Bone marrow (tissue), 2 donors: ENCODE data around the gene TNFSF10.

Experiments used
- DNase-seq, 2 donors: peaks; one replicate each; lab custom pipeline; 2025; lab: John Stamatoyannopoulos, UW

The TNFSF10 gene

DNA sequence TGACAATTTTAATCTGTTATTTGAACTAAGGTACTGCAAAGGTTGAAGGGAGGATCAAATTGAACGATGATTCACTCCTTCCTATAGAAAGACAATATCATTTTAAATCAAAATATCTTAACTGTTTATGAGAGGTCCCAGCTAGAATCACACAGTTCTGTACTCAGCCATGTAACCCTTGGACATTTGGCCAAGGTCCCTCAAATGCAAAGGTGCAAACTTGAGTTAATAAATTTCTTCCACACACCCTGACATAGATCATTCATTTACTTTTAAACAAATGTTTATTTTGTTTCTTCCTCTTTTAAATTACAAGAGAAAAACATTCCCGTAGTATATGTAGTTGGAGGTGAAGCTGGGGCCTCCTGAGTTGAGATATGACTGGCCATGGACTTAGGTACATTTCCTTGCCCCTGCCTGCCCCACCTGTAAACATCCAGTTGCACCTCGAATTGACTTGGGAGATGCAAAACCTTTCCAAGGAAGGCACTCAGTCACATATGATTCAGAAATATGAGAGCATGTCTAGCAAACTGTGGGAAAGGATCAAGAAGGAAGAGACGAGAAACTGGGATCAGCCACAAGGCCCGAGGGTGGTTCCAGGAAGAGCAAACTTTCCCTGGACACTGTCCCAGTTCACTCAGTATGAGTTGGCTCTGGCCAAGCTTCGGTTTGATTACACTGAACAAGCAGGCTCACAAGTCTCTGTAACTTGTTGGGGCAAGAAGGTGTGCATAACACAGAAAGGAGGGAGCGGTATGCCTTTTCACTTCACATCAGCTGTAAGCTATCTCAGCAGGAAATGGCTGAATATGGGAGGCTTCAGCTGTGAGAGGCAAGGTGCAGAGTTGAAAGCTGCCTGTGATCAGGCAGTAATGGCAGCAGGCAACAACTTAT, 6.7 kb downstream of the TNFSF10 start:
- no peak for DNase-seq

DNA sequence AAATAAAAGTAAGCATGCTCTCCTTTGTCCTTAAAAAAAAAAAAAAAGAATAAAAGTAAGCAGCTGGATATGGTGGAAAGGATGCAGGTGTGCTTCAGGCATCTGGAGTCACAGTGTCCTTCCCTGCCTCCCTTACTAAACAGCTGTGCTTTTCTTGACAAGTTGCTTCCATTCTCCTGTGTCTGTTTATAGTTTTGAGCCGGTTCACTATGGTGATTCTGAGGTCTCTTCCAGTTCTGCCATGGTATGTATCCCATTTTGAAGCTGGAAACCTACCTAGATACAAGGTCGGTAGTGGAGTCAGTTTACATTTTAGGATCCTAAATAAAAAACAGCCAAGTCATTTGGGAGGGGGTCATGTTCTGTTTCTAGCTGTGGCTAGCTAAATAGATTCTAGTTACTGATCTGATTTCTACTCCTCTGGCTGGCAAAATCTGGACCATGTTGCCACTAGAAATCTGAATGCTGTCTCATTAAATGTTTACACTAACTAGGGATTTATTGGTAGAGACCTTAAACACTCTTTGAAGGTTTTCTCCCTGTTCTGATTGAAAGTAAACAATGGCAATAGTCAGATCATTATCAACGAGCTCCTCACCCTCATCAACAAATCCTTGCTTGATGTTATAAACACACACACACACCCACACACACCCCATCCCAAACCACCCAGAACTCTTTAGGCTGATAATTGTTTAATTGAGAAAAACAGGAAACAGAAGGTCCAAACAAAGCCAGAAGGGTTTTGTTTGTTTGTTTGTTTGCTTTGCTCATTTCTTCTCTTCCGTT, 7.9 kb downstream of the TNFSF10 start:
- peak in 1 of 2 donors; percentile 18 for DNase-seq

DNA sequence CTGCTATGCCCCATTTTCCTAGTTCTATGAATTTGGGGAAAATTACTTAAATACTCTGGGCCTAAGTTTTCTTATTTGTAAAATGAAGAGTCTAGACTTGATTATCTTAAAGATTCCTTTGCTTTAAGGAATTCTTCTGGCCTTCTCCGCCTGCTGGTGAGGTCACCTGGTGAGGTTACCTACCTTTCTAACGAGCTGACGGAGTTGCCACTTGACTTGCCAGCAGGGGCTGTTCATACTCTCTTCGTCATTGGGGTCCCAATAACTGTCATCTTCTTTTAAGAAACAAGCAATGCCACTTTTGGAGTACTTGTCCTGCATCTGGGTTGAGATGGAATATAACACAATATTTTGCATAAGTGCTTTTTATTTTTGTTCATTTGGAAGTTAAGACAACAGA, 8.6 kb downstream of the TNFSF10 start:
- DNase-seq, result no peak

DNA sequence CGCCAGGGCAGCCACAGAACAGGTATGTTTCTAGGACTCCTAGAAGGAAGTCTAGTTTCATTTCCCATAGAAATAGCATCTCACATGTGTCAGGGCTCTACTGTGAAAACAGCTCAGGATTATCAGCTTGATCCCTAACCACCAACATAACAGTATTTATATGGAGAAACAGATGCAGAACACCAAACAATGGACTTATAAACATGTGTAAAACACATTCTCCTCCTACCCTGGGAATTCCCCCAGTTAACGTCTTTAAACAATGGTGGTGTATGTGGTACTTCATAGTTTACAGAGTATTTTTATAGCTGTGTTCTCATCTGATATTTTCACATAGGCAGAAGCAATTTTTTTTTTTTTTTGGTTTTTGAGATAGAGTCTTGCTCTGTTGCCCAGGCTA, 9.7 kb downstream of the TNFSF10 start:
- no peak for DNase-seq

DNA sequence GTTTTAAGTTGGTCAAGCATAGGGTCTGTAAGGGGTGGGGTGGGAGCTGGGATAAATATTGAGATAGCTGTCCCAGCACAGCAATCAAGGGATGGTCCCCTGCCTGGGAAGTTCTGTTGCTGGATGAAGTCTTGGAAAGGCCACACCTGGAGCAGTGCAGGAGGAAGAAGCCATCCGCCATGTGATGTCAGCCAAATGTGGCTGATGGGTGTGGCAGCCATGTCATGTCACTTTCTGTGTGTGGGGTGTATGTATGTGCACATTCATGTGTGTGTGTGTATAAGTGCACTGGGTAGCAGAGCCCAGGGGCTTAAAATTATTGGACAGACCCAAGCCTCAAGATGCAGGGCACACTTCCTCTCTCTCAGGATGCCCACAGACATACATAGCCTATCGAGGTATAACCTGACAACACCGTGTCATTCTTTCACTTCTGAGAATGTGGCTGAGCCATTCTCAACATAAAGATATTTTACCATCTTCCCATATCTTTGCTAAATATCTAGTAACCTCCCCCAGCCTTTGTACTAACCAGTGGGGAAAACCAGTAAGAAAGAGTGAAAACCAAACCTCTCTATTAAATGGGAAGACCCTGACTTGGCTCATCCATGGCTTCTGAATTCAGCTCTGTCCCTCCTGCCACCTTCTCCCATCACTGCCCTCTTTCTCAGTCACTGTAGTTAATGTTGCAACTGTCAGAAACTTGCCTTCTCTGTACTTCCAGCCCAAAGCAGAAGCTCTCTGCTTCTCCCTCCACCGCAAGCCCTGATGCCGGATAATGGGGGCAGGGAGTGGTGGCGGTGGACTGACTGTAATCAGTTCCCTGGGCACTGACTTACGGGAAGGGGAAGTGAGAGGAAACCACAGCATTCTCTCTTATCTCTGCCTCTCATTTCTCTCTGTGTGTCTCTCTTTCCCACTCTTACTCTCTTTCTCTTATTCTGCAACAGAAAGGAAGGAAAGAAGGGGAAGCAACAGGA, 11.2 kb downstream of the TNFSF10 start:
- DNase-seq, result peak; percentile 38 to 81

GRCh38 chr3:172506094-172506493, 17.1 kb downstream of the TNFSF10 start:
- DNase-seq, result no peak

- no peak for DNase-seq
Measured at GRCh38 chr3:172501540-172501939, 21.7 kb downstream of the TNFSF10 start.

DNA sequence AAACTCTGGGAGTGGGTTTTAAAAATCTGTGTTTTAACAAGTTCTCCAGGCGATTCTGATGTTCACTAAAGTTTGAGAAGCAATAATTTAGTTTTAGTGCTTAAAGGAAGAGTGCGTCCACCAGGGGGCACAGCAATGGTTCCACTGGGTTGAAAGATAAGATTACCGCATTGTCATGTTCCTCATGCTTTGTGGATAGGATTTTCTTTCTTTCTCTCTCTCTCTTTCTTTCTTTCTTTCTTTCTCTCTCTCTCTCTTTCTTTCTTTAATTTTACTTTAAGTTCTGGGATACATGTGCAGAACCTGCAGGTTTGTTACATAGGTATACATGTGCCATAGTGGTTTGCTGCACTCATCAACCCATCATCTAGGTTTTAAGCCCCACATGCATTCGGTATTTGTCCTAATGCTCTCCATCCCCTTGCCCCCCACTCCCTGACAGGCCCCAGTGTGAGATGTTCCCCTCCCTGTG, 33.0 kb downstream of the TNFSF10 start:
- peak; percentile 15 to 76 for DNase-seq

GRCh38 chr3:172478116-172478515, 45.1 kb downstream of the TNFSF10 start:
- no peak for DNase-seq

GRCh38 chr3:172476347-172476746, 46.9 kb downstream of the TNFSF10 start:
- no peak for DNase-seq

DNA sequence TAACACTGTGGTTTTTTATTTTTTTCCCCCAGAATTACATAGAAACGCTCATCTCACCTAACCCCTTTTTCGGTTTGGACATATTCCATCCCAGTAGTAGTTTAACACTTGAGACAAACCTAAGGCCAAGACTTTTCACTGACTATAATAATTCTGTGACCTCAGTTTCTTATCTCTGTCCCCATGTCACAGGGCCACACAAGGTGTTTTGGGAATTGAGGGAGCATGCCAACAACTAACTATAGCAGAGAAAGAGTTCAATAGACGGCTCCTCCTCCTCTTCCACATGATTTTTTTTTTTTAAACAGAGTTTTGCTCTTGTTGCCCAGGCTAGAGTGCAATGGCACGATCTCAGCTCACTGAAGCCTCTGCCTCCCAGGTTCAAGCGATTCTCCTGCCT, 47.5 kb downstream of the TNFSF10 start:
- DNase-seq, result no peak

GRCh38 chr3:172471903-172472302, 51.3 kb downstream of the TNFSF10 start:
- DNase-seq, result no peak

DNA sequence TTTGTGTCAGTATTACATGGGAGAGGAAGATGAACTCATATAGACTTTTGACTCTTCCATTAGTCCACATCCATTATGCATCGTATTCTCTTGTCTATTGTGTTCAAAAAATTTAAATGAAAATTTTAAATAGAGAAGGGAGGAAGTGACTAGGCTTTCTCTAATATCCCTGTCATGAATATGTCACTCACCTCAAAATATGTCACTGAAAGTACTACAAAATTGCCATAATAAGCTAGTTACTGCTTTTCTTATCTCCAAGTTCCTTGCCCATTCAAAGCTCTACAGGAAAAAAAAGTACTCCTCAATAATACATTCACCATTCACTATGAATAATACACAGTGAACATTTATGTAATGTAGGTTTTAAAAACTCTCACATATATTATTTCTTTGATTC, 52.6 kb downstream of the TNFSF10 start:
- DNase-seq, result no peak

DNA sequence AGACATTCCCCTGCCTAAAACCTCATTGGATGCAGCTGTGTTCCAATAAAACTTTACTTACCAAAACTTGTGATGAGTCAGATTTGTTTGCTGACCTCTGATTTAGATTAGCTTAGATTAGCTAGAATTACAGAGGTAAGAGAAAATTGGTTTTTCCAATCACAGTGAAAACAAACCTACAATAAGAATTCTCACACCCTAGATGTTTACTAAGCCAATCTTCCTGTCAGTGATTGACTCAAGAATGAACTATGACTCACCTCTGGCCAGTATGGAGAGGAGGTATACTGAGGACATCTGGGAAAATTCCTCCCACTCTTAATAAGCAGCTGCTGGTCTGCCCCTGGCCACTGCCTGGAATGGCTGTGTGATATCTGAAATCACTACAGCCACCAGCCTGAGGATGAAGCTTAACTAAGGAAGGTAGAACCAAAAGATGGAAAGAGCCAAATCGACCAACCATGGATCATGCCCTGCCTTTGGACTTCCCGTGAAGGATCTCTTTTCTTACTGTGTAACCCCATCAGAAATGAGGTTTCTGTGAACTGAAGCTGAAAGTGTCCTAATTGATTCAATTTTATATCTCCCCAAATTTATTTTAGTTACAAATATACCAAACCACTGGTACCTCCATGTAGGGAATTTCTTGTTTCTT, 55.9 kb downstream of the TNFSF10 start:
- no peak for DNase-seq

GRCh38 chr3:172466553-172467130, 56.6 kb downstream of the TNFSF10 start:
- DNase-seq, result no peak

- no peak for DNase-seq
Measured at GRCh38 chr3:172465281-172465680, 57.9 kb downstream of the TNFSF10 start.

DNA sequence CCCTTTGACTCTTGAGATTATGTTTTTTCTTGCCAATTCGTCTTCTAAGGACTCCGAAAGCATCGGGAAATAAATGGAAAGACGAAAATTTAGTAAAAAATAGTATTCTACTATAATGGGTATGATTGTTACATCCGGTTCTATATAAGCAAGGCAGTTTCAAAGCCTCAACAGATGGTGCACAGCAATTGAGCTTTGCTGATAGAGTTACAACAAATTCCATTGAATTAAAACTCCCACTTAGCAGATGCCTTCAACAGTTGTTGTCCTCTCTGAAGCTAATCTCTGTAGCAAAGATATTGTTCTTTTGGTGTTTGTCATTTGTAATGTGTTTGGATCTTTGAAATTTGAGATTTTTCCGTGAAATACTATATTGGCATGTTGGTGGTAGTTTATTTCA, 58.9 kb downstream of the TNFSF10 start:
- no peak for DNase-seq

GRCh38 chr3:172461530-172462138, 61.6 kb downstream of the TNFSF10 start:
- DNase-seq, result no peak

- no peak for DNase-seq
Measured at GRCh38 chr3:172456404-172456803, 66.8 kb downstream of the TNFSF10 start.
